Mesendoderm (in vitro differentiated cells): ENCODE measurements around the gene FCN3.

Source experiments
- DNase-seq: peaks from one replicate; pipeline ENCODE4 v3.0.0; 2013
- H2AK5ac ChIP-seq: 2 replicates; pipeline ENCODE4 v1.6.1; 2013; ENCODE audit warnings: low read length, inconsistent platforms
- H2BK120ac ChIP-seq: 2 replicates; pipeline ENCODE4 v1.6.1; 2013; ENCODE audit warnings: low read depth, mild to moderate bottlenecking, low read length, moderate library complexity, mixed read lengths
- H2BK15ac ChIP-seq: replicated peaks from 2 replicates; pipeline ENCODE4 v1.6.1; 2013; ENCODE audit warnings: low read depth, mild to moderate bottlenecking, moderate library complexity
- H2BK5ac ChIP-seq: 2 replicates; pipeline ENCODE4 v1.6.1; 2013; ENCODE audit warnings: low read length, inconsistent platforms
- H3K18ac ChIP-seq: 2 replicates; pipeline ENCODE4 v1.6.1; 2013; ENCODE audit warnings: mild to moderate bottlenecking, low read length, mixed read lengths
- H3K23ac ChIP-seq: one replicate; pipeline ENCODE4 v1.6.1; 2013; ENCODE audit warnings: low read length
- H3K27ac ChIP-seq: 2 replicates; pipeline ENCODE4 v1.5.1; 2013; ENCODE audit warnings: low read depth, mild to moderate bottlenecking, inconsistent platforms, low read length, moderate library complexity
- H3K27me3 ChIP-seq: 2 replicates; pipeline ENCODE4 v1.6.1; 2013; ENCODE audit warnings: low read length, control low read depth, mild to moderate bottlenecking, inconsistent platforms; ENCODE audit not compliant: insufficient read depth, poor library complexity
- H3K36me3 ChIP-seq: 2 replicates; pipeline ENCODE4 v1.6.1; 2013; ENCODE audit warnings: low read length, inconsistent platforms; ENCODE audit not compliant: control insufficient read depth, insufficient read depth
- H3K4ac ChIP-seq: one replicate; pipeline ENCODE4 v1.6.1; 2013; ENCODE audit warnings: low read depth, mild to moderate bottlenecking, low read length, moderate library complexity
- H3K4me1 ChIP-seq: 2 replicates; pipeline ENCODE4 v1.6.1; 2013; ENCODE audit warnings: low read depth, low read length, inconsistent platforms; ENCODE audit not compliant: control insufficient read depth
- H3K4me2 ChIP-seq: 2 replicates; pipeline ENCODE4 v1.6.1; 2013; ENCODE audit warnings: low read length
- H3K4me3 ChIP-seq: 2 replicates; pipeline ENCODE4 v1.5.1; 2013; ENCODE audit warnings: mild to moderate bottlenecking, low read length
- H3K56ac ChIP-seq: one replicate; pipeline ENCODE4 v1.6.1; 2013; ENCODE audit warnings: low read length
- H3K79me1 ChIP-seq: 2 replicates; pipeline ENCODE4 v1.6.1; 2013; ENCODE audit warnings: low read length, inconsistent platforms
- H3K79me2 ChIP-seq: 2 replicates; pipeline ENCODE4 v1.6.1; 2013; ENCODE audit warnings: mild to moderate bottlenecking, low read length; ENCODE audit not compliant: control insufficient read depth, insufficient read depth
- H3K9ac ChIP-seq: 2 replicates; pipeline ENCODE4 v1.6.1; 2013; ENCODE audit warnings: low read length, inconsistent platforms
- H4K5ac ChIP-seq: one replicate; pipeline ENCODE4 v1.6.1; 2013; ENCODE audit warnings: low read length
- H4K8ac ChIP-seq: one replicate; pipeline ENCODE4 v1.6.1; 2013; ENCODE audit warnings: low read depth, mild to moderate bottlenecking, control low read depth, low read length, moderate library complexity
- WGBS: extraction: QIAGEN DNeasy Blood & Tissue Kit; methylation state at CpG from one replicate; pipeline ENCODE4 v1.1.7; 2013; ENCODE audit warnings: low lambda C conversion rate, missing lambda C conversion rate; ENCODE audit not compliant: insufficient coverage; ENCODE audit errors: extremely low coverage; 5-methylcytosine and 5-hydroxymethylcytosine counted together

Gene FCN3

DNA sequence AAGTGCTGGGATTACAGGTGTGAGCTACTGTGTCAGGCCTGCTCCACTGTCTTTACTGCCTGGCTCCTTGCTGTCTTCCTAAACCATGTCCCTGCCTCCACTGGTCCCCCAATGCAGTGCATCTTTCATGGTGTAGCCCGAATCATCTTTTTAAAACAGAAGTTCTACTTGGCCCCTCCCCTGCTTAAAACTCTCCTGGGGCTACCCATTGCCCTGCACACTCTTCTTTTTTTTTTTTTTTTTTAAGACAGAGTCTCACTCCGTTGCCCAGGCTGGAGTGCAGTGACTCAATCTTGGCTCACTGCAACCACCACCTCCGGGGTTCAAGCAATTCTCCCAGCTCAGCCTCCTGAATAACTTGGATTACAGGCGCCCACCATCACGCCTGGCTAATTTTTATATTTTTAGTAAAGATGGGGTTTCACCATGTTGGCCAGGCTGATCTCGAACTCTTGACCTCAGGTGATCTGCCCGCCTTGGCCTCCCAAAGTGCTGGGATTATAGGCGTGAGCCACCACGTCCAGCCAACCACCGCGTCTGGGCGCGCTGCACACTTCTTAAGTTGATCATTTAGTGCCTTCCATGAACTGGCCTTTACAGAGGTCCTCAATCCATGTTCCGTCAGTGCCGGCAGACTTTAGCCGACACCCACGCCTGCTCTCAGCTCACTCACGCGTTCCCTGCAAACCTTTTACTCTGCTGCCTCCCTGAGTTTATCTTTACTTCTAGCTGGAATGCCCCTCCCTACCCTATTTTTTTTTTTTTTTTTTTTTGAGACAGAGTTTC, 2.4 kb downstream of the FCN3 start:
- Histone ChIP-seq H3K36me3 (no peaks in the 10 kb centered on the region), H3K4me1 (no peaks in the 10 kb centered on the region), H4K5ac (no peak overlapping the region), H3K27ac (no peak overlapping the region), H4K8ac (no peak overlapping the region), H3K18ac (no peak overlapping the region), H3K79me1 (no peaks in the 10 kb centered on the region), H3K56ac (no peak overlapping the region), H3K4me3 (no peak overlapping the region), H3K9ac (no peak overlapping the region), H3K27me3 (no peaks in the 10 kb centered on the region), H2BK15ac (no peak overlapping the region), H3K4me2 (no peak overlapping the region), H2BK5ac (no peak overlapping the region), H3K79me2 (no peaks in the 10 kb centered on the region), H2AK5ac (no peak overlapping the region), H3K23ac (no peak overlapping the region), H3K4ac (no peak overlapping the region), H2BK120ac (no peak overlapping the region)
- DNase-seq = no peak
- no CpG with 5 or more reads among the region's 19 CpGs for WGBS

DNA sequence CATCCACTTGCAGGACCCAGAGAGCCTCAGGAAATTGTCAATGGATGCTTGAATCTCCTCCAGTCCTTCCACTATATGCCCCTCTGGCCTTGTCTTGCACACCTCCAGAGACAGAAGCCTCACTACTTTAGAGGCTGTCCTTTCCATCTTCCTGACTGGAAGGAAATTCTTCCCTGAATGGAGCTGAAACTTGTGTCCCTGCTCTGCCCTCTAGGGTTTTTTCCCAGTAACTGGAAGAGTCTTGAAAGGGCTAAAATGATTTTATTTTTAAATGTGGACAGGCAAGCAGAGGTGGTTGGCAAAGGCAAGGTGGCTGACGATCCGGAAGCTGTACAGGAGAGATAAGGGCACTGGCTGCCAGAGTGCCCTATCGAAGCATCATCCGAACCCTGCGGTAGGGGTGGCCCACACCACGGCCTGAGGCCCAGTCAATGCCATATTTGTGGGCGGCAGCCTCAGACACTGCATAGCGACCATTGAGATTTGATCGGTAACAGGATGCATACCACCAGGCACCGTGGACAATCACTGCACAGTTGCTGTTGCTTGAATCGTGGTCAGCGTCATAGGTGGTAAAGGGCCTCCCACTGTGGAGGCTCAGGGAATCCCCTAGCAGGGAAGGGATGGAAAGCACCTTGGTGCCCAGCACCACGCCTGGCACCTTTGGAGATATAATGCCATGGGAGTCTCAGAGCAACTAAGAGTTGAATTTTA, 5.6 kb downstream of the FCN3 start:
- Histone ChIP-seq H2BK120ac (no peak overlapping the region), H3K4ac (no peak overlapping the region), H3K9ac (no peak overlapping the region), H3K56ac (no peak overlapping the region), H3K4me3 (no peak overlapping the region), H3K36me3 (no peaks in the 10 kb centered on the region), H4K8ac (no peak overlapping the region), H4K5ac (no peak overlapping the region), H2BK15ac (no peak overlapping the region), H2AK5ac (no peak overlapping the region), H2BK5ac (no peak overlapping the region), H3K4me1 (peaks cover 3% of the 10 kb centered on the region), H3K23ac (no peak overlapping the region), H3K27me3 (no peaks in the 10 kb centered on the region), H3K18ac (no peak overlapping the region), H3K27ac (no peak overlapping the region), H3K79me2 (no peaks in the 10 kb centered on the region), H3K4me2 (no peak overlapping the region), H3K79me1 (no peaks in the 10 kb centered on the region)
- no CpG with 5 or more reads among the region's 13 CpGs for WGBS
- peak; percentile 49 for DNase-seq

DNA sequence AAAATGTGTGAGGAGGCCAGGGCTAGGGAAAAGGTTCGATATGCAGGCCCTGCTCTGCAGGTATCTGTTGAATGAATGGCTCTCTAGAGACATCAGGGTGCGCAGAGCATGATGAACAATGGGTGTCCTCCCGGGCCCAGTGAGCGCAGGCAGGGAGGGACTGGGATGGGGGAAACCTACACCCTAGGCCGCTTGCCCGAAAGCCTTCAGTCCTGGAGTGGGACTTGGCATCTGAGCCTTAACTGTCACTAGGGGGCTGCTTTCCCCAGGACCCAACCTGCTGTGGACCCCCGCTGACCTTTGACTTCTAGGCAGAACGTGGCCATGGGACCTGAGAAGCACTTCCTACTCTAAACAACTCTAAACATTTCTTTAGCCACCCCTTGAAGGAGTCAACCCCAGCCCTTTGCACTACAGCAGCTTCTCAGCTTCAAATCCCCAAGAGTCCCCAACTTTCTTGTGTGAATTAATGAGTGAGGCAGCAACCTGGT, 7.4 kb downstream of the FCN3 start:
- Histone ChIP-seq H3K27ac (no peak overlapping the region), H2AK5ac (no peak overlapping the region), H2BK5ac (no peak overlapping the region), H3K79me1 (no peaks in the 10 kb centered on the region), H4K8ac (no peak overlapping the region), H4K5ac (no peak overlapping the region), H3K18ac (no peak overlapping the region), H3K4me1 (peaks cover 3% of the 10 kb centered on the region), H2BK15ac (no peak overlapping the region), H3K36me3 (no peaks in the 10 kb centered on the region), H3K4me2 (peak overlapping the region; percentile 96), H2BK120ac (no peak overlapping the region), H3K27me3 (no peaks in the 10 kb centered on the region), H3K23ac (no peak overlapping the region), H3K4me3 (no peak overlapping the region), H3K4ac (no peak overlapping the region), H3K9ac (peak overlapping the region; percentile 89), H3K56ac (peak overlapping the region; percentile 62), H3K79me2 (no peaks in the 10 kb centered on the region)
- no peak for DNase-seq
- no CpG with 5 or more reads among the region's 8 CpGs for WGBS

DNA sequence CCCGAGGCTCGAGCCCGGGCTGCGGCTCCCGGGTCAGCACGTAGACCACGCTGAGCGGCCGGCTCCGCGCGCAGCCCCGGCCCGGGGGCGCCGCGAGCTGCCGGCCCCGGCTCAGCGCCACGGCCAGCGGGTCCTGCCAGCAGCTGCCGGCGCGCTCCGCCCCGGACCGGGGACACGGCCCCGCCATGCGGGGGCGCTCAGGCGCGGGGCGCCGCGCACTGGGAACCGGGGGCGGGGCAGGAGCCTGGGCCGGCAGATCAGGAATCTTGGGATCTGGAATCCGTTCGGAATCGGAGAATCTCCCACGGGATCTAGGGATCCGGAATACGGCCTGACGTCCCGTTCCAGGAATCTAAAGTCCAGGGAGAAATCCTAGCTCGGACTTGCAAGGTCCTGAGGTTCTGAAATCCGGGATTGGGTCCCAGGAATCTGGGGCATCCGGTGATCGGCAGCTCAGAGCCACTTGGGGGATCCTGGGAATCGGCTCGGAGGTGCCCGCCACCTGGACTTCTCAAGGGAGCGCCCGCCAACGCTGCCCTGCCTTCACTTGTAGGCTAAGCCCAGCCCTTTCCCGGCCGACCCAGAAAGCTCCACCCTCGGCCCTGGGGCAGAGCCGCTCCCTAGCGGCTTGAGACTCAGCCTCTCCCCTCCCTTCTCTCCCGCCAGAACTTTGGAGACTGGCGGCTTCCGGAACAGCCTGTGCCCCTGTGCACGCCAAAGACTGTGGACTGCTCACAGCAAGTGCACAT, 8.0 kb downstream of the FCN3 start, which contains the start of gene MAP3K6:
Gene MAP3K6, minus strand, starts transcription at position 551 of the 749 bp plus-strand sequence. Its CDS starts 364 bp downstream, at position 187.
- H3K27me3 ChIP-seq = no peaks in the 10 kb centered on the region
- WGBS = no CpG with 5 or more reads among the region's 67 CpGs
- peak within 1 kb of the TSS; percentile 16 for H4K8ac ChIP-seq
- peak within 1 kb of the TSS; percentile 62 for H3K56ac ChIP-seq
- peak within 1 kb of the TSS; percentile 64 for H3K4ac ChIP-seq
- H2BK120ac ChIP-seq = no peak within 1 kb of the TSS
- peak within 1 kb of the TSS; percentile 89 for H3K9ac ChIP-seq
- no peak within 1 kb of the TSS for H2BK15ac ChIP-seq
- H2BK5ac ChIP-seq = no peak within 1 kb of the TSS
- peak; percentile 91 for DNase-seq
- no peak within 1 kb of the TSS for H3K23ac ChIP-seq
- peak within 1 kb of the TSS; percentile 77 for H3K4me3 ChIP-seq
- H3K36me3 ChIP-seq = no peaks in the 10 kb centered on the region
- H2AK5ac ChIP-seq = no peak within 1 kb of the TSS
- H3K4me2 ChIP-seq = peak within 1 kb of the TSS; percentile 96
- H4K5ac ChIP-seq = no peak within 1 kb of the TSS
- H3K79me1 ChIP-seq = no peaks in the 10 kb centered on the region
- H3K27ac ChIP-seq = peak within 1 kb of the TSS; percentile 79
- H3K79me2 ChIP-seq = no peaks in the 10 kb centered on the region
- peaks cover 3% of the 10 kb centered on the region for H3K4me1 ChIP-seq
- H3K18ac ChIP-seq = peak within 1 kb of the TSS; percentile 61

DNA sequence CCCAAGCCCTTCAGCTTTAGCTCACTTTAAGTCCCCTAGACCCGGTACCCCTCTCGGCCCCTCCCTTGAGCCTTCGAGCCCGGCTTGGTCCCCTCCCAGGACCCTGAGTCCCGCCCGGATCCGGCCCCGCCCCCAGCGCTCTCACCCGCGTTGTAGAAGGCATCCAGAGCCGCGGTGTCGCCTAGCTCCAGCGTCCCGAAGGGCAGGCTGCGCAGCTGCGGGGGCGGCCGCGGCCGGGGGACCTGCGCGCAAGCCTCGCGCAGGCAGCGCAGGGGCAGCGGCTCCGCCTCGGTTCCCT, 8.6 kb downstream of the FCN3 start:
- H3K4me3 ChIP-seq = peak overlapping the region; percentile 53
- H3K4me2 ChIP-seq = peak overlapping the region; percentile 96
- H3K79me2 ChIP-seq = no peaks in the 10 kb centered on the region
- H4K8ac ChIP-seq = no peak overlapping the region
- peak overlapping the region; percentile 62 for H3K56ac ChIP-seq
- no peak overlapping the region for H4K5ac ChIP-seq
- peak overlapping the region; percentile 89 for H3K9ac ChIP-seq
- H2BK5ac ChIP-seq = no peak overlapping the region
- H3K27ac ChIP-seq = peak overlapping the region; percentile 79
- H3K18ac ChIP-seq = peak overlapping the region; percentile 54
- H2BK15ac ChIP-seq = no peak overlapping the region
- H3K4ac ChIP-seq = peak overlapping the region; percentile 50
- no CpG with 5 or more reads among the region's 30 CpGs for WGBS
- H3K4me1 ChIP-seq = peaks cover 3% of the 10 kb centered on the region
- DNase-seq = peak; percentile 91
- no peak overlapping the region for H2AK5ac ChIP-seq
- H3K79me1 ChIP-seq = no peaks in the 10 kb centered on the region
- H3K23ac ChIP-seq = no peak overlapping the region
- H2BK120ac ChIP-seq = no peak overlapping the region
- no peaks in the 10 kb centered on the region for H3K36me3 ChIP-seq
- no peaks in the 10 kb centered on the region for H3K27me3 ChIP-seq
